Osteocyte (in vitro differentiated cells): ENCODE data around the gene ADD2. TPM values are rescaled to one million over a fixed set of nuclear protein-coding genes. Genes with fewer than 3 reads are reported as not detected.
"Not testable (repeated sequence)": the region's sequence is repeated elsewhere in the genome, so short reads cannot be mapped to it uniquely, and the experiment has no call there.

Experiments used
- DNase-seq: peaks from one replicate; pipeline ENCODE4 v3.0.0; 2021; ENCODE audit warnings: mixed read lengths; ENCODE audit not compliant: unreplicated experiment; ENCODE audit errors: extremely low spot score
- H3K27ac Mint-ChIP-seq: one replicate; pipeline ENCODE4 v1.8.0; 2021; ENCODE audit warnings: mild to moderate bottlenecking, mixed read lengths; ENCODE audit not compliant: unreplicated experiment
- H3K27me3 Mint-ChIP-seq: one replicate; pipeline ENCODE4 v1.8.0; 2021; ENCODE audit warnings: mixed read lengths; ENCODE audit not compliant: unreplicated experiment
- H3K36me3 Mint-ChIP-seq: one replicate; pipeline ENCODE4 v1.8.0; 2021; ENCODE audit warnings: mixed read lengths; ENCODE audit not compliant: unreplicated experiment
- H3K4me1 Mint-ChIP-seq: one replicate; pipeline ENCODE4 v1.8.0; 2021; ENCODE audit warnings: mixed read lengths; ENCODE audit not compliant: unreplicated experiment
- H3K4me3 Mint-ChIP-seq: one replicate; pipeline ENCODE4 v1.8.0; 2021; ENCODE audit warnings: mild to moderate bottlenecking, moderate library complexity, mixed read lengths; ENCODE audit not compliant: unreplicated experiment
- H3K9me3 Mint-ChIP-seq: one replicate; pipeline ENCODE4 v1.8.0; 2021; ENCODE audit warnings: mixed read lengths; ENCODE audit not compliant: unreplicated experiment
- CTCF ChIP-seq: fragments of 200-600 bp; sonication (generic); IDR thresholded peaks from 2 replicates; pipeline ENCODE4 v1.5.0; 2021; ENCODE audit warnings: antibody characterized with exemption, mild to moderate bottlenecking, moderate library complexity
- total RNA-seq: library from RNA; stranded (reverse); gene quantifications from 2 replicates; pipeline ENCODE4 v1.2.1, GENCODE V29; 2021

Gene ADD2
- total RNA-seq, 1 donor from 2014 or later: not detected

DNA sequence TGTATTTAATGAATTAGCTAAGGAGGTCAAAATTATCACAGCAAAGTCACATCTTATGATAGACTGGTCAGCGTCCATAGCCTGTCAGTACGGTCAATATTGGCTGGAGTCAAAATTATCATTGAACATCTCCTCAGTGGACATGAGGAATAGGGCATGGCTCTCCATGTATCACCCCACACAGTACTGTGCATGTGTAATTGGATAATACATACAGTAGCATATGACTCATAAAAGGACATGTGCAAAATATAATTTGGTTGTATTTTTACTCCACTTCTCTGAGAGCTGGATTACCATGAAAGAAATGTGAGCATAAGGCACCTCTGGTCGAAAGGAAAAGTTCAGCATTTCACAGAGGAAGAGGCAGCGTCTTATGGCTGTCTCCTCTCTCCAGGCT, 24.9 kb downstream of the ADD2 start:
- Mint-ChIP-seq H3K27me3 (peaks cover 14% of the 10 kb centered on the region), H3K4me1 (no peaks in the 10 kb centered on the region), H3K4me3 (no peak overlapping the region), H3K9me3 (no peaks in the 10 kb centered on the region), H3K27ac (no peak overlapping the region), H3K36me3 (no peaks in the 10 kb centered on the region)
- DNase-seq: no peak
- no peak for TF ChIP-seq CTCF

- not testable (repeated sequence) for H3K4me3 Mint-ChIP-seq, H3K36me3 Mint-ChIP-seq, H3K27ac Mint-ChIP-seq, H3K4me1 Mint-ChIP-seq, H3K9me3 Mint-ChIP-seq, DNase-seq
- H3K27me3 Mint-ChIP-seq: peaks cover 14% of the 10 kb centered on the region
Observed at GRCh38 chr2:70739492-70739891, 28.5 kb downstream of the ADD2 start.

GRCh38 chr2:70738159-70738558, 29.8 kb downstream of the ADD2 start:
- Mint-ChIP-seq H3K27me3 (peaks cover 14% of the 10 kb centered on the region), H3K27ac (no peak overlapping the region), H3K9me3 (no peaks in the 10 kb centered on the region), H3K4me3 (no peak overlapping the region), H3K36me3 (no peaks in the 10 kb centered on the region), H3K4me1 (no peaks in the 10 kb centered on the region)
- DNase-seq: no peak
- TF ChIP-seq CTCF: no peak

DNA sequence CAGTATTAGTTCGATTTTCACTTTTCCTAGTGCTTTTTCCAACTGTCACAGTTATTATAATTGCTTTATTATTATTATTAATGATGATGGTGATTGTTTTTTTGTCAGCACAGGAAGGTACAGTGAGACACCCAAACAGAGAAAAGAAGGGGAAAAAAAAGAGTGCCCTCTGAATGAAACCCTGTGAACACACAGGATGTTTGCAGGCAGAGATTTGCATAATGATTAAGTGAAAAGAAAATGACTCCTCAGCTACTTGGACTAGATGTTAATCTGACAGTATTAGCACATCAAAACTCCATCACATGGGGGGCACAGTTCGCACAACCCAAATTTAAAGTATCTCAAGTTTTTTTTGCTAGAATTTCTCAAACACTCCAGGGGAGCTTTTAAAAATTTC, 32.9 kb downstream of the ADD2 start:
- no peaks in the 10 kb centered on the region for H3K4me1 Mint-ChIP-seq
- H3K9me3 Mint-ChIP-seq: no peaks in the 10 kb centered on the region
- no peak for DNase-seq
- no peak for TF ChIP-seq CTCF
- no peaks in the 10 kb centered on the region for H3K36me3 Mint-ChIP-seq
- H3K4me3 Mint-ChIP-seq: no peak overlapping the region
- H3K27me3 Mint-ChIP-seq: peaks cover 13% of the 10 kb centered on the region
- no peak overlapping the region for H3K27ac Mint-ChIP-seq

GRCh38 chr2:70733646-70734180, 34.3 kb downstream of the ADD2 start:
- no peaks in the 10 kb centered on the region for H3K36me3 Mint-ChIP-seq
- no peak for TF ChIP-seq CTCF
- H3K4me1 Mint-ChIP-seq: no peaks in the 10 kb centered on the region
- peaks cover 13% of the 10 kb centered on the region for H3K27me3 Mint-ChIP-seq
- no peaks in the 10 kb centered on the region for H3K9me3 Mint-ChIP-seq
- no peak overlapping the region for H3K4me3 Mint-ChIP-seq
- no peak overlapping the region for H3K27ac Mint-ChIP-seq
- no peak for DNase-seq
